ENCODE measurements around the gene SLC22A14. TPM values are rescaled to one million over a fixed set of nuclear protein-coding genes. Genes with fewer than 3 reads are reported as not detected.

Gene SLC22A14
- polyA plus RNA-seq, 4 donors, result 0.32 to 0.57 (median 0.42) TPM

Other genes with a start within 250 kb of the SLC22A14 start
- 1 to 10 TPM in 2 of 4 donors, under 1 TPM in 2; 0.54 to 1.4 (median 0.85) TPM for gene DLEC1, start 243.1 kb upstream of the SLC22A14 start, polyA plus RNA-seq (ENCODE audit: insufficient read length in 4 of 4)
- gene ACAA1, start 145.2 kb upstream of the SLC22A14 start, polyA plus RNA-seq (ENCODE audit: insufficient read length in 4 of 4), result 100 to 1,000 TPM; 114 to 143 (median 128) TPM
- gene MYD88, start 143.6 kb upstream of the SLC22A14 start, polyA plus RNA-seq (ENCODE audit: insufficient read length in 4 of 4), result 10 to 100 TPM; 26.6 to 28.8 (median 27.6) TPM
- gene OXSR1, start 116.8 kb upstream of the SLC22A14 start, polyA plus RNA-seq (ENCODE audit: insufficient read length in 4 of 4), result 10 to 100 TPM; 48.1 to 51.2 (median 49.7) TPM
- gene SLC22A13, start 16.5 kb upstream of the SLC22A14 start, polyA plus RNA-seq (ENCODE audit: insufficient read length in 4 of 4), result 1 to 10 TPM; 1.6 to 4.1 (median 2.5) TPM
- 10 to 100 TPM in 2 of 4 donors, 1 to 10 TPM in 2; 9.3 to 11.0 (median 10.0) TPM for gene XYLB, start 64.5 kb downstream of the SLC22A14 start, polyA plus RNA-seq (ENCODE audit: insufficient read length in 4 of 4)
- 10 to 100 TPM; 15.5 to 18.6 (median 16.8) TPM for gene ACVR2B, start 171.6 kb downstream of the SLC22A14 start, polyA plus RNA-seq (ENCODE audit: insufficient read length in 4 of 4)
- 10 to 100 TPM; 11.7 to 16.2 (median 14.1) TPM for gene EXOG, start 214.0 kb downstream of the SLC22A14 start, polyA plus RNA-seq (ENCODE audit: insufficient read length in 4 of 4)